OCI-LY3 (cell line): ENCODE measurements around the gene ZNF548.

Experiments used
- H2AFZ ChIP-seq: fragments of 200-600, 300-600 bp; shearing (Covaris generic); 2 replicates; pipeline ENCODE4 v1.6.0; 2014; ENCODE audit warnings: antibody characterized with exemption, low read depth, low read length
- H3K27ac ChIP-seq: fragments of 200-600, 300-600 bp; sonication (generic); 2 replicates; pipeline ENCODE4 v1.5.1; 2014; ENCODE audit warnings: mild to moderate bottlenecking, low read length, moderate library complexity, mixed read lengths
- H3K27me3 ChIP-seq: fragments of 200-600, 300-600 bp; sonication (generic); 2 replicates; pipeline ENCODE4 v1.6.1; 2014; ENCODE audit warnings: low read depth, low read length, mixed read lengths
- H3K36me3 ChIP-seq: fragments of 200-600, 300-600 bp; sonication (generic); replicated peaks from 2 replicates; pipeline ENCODE3; 2014; ENCODE audit warnings: low read depth, low read length, mixed read lengths
- H3K4me1 ChIP-seq: fragments of 300-600, 200-600 bp; sonication (generic); 2 replicates; pipeline ENCODE4 v1.6.1; 2014; ENCODE audit warnings: low read length, mixed read lengths
- H3K4me2 ChIP-seq: fragments of 200-600, 300-600 bp; sonication (generic); 2 replicates; pipeline ENCODE4 v1.6.1; 2014; ENCODE audit warnings: low read length, mixed read lengths
- H3K4me3 ChIP-seq: fragments of 300-600, 200-600 bp; sonication (generic); 2 replicates; pipeline ENCODE4 v1.5.1; 2014; ENCODE audit warnings: antibody characterized with exemption, mild to moderate bottlenecking, low read length, moderate library complexity
- H3K79me2 ChIP-seq: fragments of 300-600, 200-600 bp; shearing (Covaris generic); 2 replicates; pipeline ENCODE4 v1.6.1; 2014; ENCODE audit warnings: mild to moderate bottlenecking, low read length, mixed read lengths
- H3K9ac ChIP-seq: fragments of 300-600, 200-600 bp; shearing (Covaris generic); 2 replicates; pipeline ENCODE4 v1.6.0; 2014; ENCODE audit warnings: mild to moderate bottlenecking, low read length, moderate library complexity
- H3K9me3 ChIP-seq: fragments of 200-600, 300-600 bp; shearing (Covaris generic); 2 replicates; pipeline ENCODE4 v1.6.1; 2014; ENCODE audit warnings: low read length, mixed read lengths; ENCODE audit not compliant: insufficient read depth
- H4K20me1 ChIP-seq: fragments of 200-600, 300-600 bp; sonication (generic); 2 replicates; pipeline ENCODE4 v1.6.1; 2016; ENCODE audit warnings: low read length, mixed read lengths; ENCODE audit not compliant: insufficient read depth
- CTCF ChIP-seq: fragments of 200-600, 300-600 bp; sonication (generic); IDR thresholded peaks from 2 replicates; pipeline ENCODE4 v1.5.1; 2014; ENCODE audit warnings: antibody characterized with exemption, low read length, low read depth
- EZH2phosphoT487 ChIP-seq: fragments of 200-600 bp; shearing (Covaris generic); IDR thresholded peaks from 2 replicates; pipeline ENCODE4 v1.6.1; 2018; ENCODE audit warnings: antibody characterized with exemption, mixed run types, low read depth

The ZNF548 gene

DNA sequence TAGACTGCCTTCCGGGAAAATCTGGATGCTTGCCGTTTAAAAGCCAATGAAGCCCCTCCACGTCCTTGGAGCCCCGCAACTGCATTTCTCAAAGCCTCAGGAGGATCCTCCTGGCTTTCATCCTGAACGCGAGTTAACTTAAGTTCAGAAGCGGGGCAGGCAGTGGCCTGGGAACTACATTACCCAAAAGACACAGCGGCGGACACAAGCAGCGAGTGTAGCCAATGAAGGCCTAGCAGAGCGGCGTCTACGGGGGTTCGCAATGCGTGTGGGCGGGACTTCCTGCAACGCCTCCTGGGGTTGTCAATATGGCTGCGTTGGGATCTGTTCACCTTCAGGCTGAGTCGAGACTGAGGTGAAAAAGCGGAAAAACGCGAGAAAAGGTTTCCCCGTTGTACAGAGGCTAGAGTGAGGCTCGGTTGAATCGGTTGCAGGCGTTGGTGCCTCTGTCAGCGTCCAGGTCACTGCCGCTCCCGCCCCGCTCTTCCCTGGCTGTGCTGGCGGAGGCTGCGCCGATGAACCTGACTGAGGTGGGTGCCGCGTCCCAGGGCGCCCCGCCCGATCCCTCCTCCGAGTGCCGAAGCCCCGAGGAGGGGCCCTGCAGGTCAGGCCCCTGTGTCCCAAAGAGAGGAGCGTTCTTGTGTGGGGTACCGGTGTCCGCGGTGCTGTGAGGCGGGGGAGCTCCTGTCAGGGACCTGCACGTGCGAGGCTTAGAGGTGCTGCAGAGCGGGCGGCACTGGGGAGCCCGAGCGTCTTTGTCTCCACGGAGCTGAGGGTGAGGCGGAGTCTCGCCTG is 21.4 kb downstream of the ZNF548 start, which contains the start of gene ZNF17:
ZNF17 (plus strand) TSS at position 285 of the 795 bp plus-strand sequence. CDS start 2,455 bp downstream, outside the sequence.
- no peaks in the 10 kb centered on the region for H3K9me3 ChIP-seq
- peak within 1 kb of the TSS; percentile 98 for H3K4me2 ChIP-seq
- peak within 1 kb of the TSS; percentile 76 for H2AFZ ChIP-seq
- H3K27ac ChIP-seq = no peak within 1 kb of the TSS
- peak within 1 kb of the TSS; percentile 65 for H3K9ac ChIP-seq
- TF ChIP-seq CTCF = no peak
- TF ChIP-seq EZH2phosphoT487 = no peak
- H3K4me1 ChIP-seq = peaks cover 14% of the 10 kb centered on the region
- H4K20me1 ChIP-seq = no peaks in the 10 kb centered on the region
- no peaks in the 10 kb centered on the region for H3K27me3 ChIP-seq
- H3K4me3 ChIP-seq = peak within 1 kb of the TSS; percentile 84
- peaks cover 20% of the 10 kb centered on the region for H3K79me2 ChIP-seq
- peaks cover 3% of the 10 kb centered on the region for H3K36me3 ChIP-seq

DNA sequence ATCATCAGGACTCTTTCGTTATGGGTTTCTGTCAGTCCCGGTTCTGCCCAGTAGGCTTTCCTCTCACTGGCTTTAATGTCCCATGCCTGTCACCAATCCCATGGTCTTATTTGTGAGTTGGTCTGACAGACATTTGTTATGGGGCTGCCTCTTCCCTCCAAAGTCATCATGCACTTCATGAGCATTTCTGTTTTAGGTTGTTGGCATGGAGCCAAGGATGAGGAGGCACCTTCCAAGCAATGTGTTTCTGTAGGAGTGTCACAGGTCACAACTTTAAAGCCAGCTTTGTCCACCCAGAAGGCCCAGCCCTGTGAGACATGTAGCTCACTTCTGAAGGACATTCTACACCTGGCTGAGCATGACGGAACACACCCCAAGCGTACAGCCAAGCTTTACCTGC is 29.8 kb downstream of the ZNF548 start:
- H3K36me3 ChIP-seq = peaks cover 27% of the 10 kb centered on the region
- no peaks in the 10 kb centered on the region for H3K4me1 ChIP-seq
- TF ChIP-seq EZH2phosphoT487 (no peak), CTCF (no peak)
- H3K79me2 ChIP-seq = 0 out of 2 replicates have a peak, but pooled peaks cover 10% of the 10 kb centered on the region
- no peaks in the 10 kb centered on the region for H3K27me3 ChIP-seq
- H3K9ac ChIP-seq = no peak overlapping the region
- no peaks in the 10 kb centered on the region for H4K20me1 ChIP-seq
- H2AFZ ChIP-seq = no peak overlapping the region
- H3K27ac ChIP-seq = no peak overlapping the region
- no peak overlapping the region for H3K4me2 ChIP-seq
- no peak overlapping the region for H3K4me3 ChIP-seq
- H3K9me3 ChIP-seq = no peaks in the 10 kb centered on the region

DNA sequence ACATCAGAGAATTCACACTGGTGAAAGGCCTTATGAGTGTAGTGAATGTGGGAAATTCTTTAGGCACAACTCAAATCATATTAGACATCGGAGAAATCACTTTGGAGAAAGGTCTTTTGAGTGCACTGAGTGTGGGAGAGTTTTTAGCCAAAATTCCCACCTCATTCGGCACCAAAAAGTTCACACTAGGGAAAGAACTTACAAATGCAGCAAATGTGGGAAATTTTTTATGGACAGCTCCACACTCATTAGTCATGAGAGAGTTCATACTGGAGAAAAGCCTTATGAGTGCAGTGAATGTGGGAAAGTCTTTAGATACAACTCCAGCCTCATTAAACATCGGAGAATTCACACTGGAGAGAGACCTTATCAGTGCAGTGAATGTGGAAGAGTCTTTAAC is 31.4 kb downstream of the ZNF548 start:
- Histone ChIP-seq H3K9me3 (no peaks in the 10 kb centered on the region), H4K20me1 (no peaks in the 10 kb centered on the region), H3K4me3 (no peak overlapping the region), H3K4me2 (no peak overlapping the region), H3K79me2 (0 out of 2 replicates have a peak, but pooled peaks cover 8% of the 10 kb centered on the region), H3K27me3 (no peaks in the 10 kb centered on the region), H3K4me1 (no peaks in the 10 kb centered on the region), H3K9ac (no peak overlapping the region), H2AFZ (no peak overlapping the region), H3K27ac (no peak overlapping the region), H3K36me3 (peaks cover 27% of the 10 kb centered on the region)
- TF ChIP-seq CTCF (no peak), EZH2phosphoT487 (no peak)

- H3K9ac ChIP-seq = peak overlapping the region; percentile 67
- H3K4me3 ChIP-seq = peak overlapping the region; percentile 89
- peak overlapping the region; percentile 89 for H2AFZ ChIP-seq
- TF ChIP-seq EZH2phosphoT487 (no peak), CTCF (no peak)
- H3K27me3 ChIP-seq = no peaks in the 10 kb centered on the region
- peaks cover 10% of the 10 kb centered on the region for H3K36me3 ChIP-seq
- H3K4me2 ChIP-seq = peak overlapping the region; percentile 94
- H3K79me2 ChIP-seq = peaks cover 44% of the 10 kb centered on the region
- H3K9me3 ChIP-seq = no peaks in the 10 kb centered on the region
- H4K20me1 ChIP-seq = 0 out of 2 replicates have a peak, but pooled peaks cover 3% of the 10 kb centered on the region
- peaks cover 14% of the 10 kb centered on the region for H3K4me1 ChIP-seq
- H3K27ac ChIP-seq = peak overlapping the region; percentile 11; the same call in 1 of the 2 replicates
Observed at GRCh38 chr19:57434386-57435061, 44.9 kb downstream of the ZNF548 start.
